ENCODE data around the gene BSCL2. TPM values are rescaled to one million over a fixed set of nuclear protein-coding genes. Genes with fewer than 3 reads are reported as not detected.

BSCL2 gene
- total and polyA plus RNA-seq, 8 donors, result 39.9 to 109 (median 49.5) TPM

- Histone ChIP-seq H3K27ac (no peak overlapping the region), H3K9me3 (no peaks in the 10 kb centered on the region), H3K4me1 (peaks cover 0 to 4% of the 10 kb centered on the region in 2 donors), H3K4me3 (peak overlapping the region in 1 of 2 donors; percentile 13), H3K36me3 (peaks cover 0 to 32% of the 10 kb centered on the region in 2 donors), H3K27me3 (peaks cover 9 to 28% of the 10 kb centered on the region in 2 donors)
- peak; percentile 52 for ATAC-seq
- TF ChIP-seq CTCF (IDR thresholded peaks at IDR 0.05), result no peak
- intact Hi-C loops (cut with DNase I), result no loop called here
- DNase-seq, result peak in 2 of 4 donors; percentile 12 to 75
Measured at GRCh38 chr11:62687508-62688396, 19.5 kb downstream of the BSCL2 start.

GRCh38 chr11:62682518-62682917, 24.7 kb downstream of the BSCL2 start:
- no peak for TF ChIP-seq CTCF (IDR thresholded peaks at IDR 0.05)
- Histone ChIP-seq H3K9me3 (no peaks in the 10 kb centered on the region), H3K4me3 (no peak overlapping the region), H3K36me3 (peaks cover 0 to 5% of the 10 kb centered on the region in 2 donors), H3K4me1 (peaks cover 15 to 25% of the 10 kb centered on the region in 2 donors), H3K27ac (no peak overlapping the region), H3K27me3 (peaks cover 3 to 14% of the 10 kb centered on the region in 2 donors)
- intact Hi-C loops (cut with DNase I), result no loop called here
- DNase-seq (peak in 1 of 4 donors; percentile 19), ATAC-seq (no peak)

- H3K9me3 ChIP-seq, result no peaks in the 10 kb centered on the region
- ATAC-seq (peak; percentile 80), DNase-seq (peak in 1 of 4 donors; percentile 41)
Measured at GRCh38 chr11:62680825-62681240, 26.4 kb downstream of the BSCL2 start.

GRCh38 chr11:62678770-62679696, 28.2 kb downstream of the BSCL2 start, which contains the start of gene UBXN1:
Gene UBXN1 (minus strand): TSS chr11:62679073. CDS start chr11:62678923, 150 bp downstream.
- DNase-seq, result peak; percentile 89 to 95 (median 92)
- Histone ChIP-seq H3K36me3 (peaks cover 0 to 39% of the 10 kb centered on the region in 2 donors), H3K27ac (peak within 1 kb of the TSS; percentile 79 to 94), H3K27me3 (no peaks in the 10 kb centered on the region), H3K9me3 (no peaks in the 10 kb centered on the region), H3K4me1 (peaks cover 15 to 36% of the 10 kb centered on the region in 2 donors), H3K4me3 (peak within 1 kb of the TSS; percentile 92 to 94)
- no peak for TF ChIP-seq CTCF (IDR thresholded peaks at IDR 0.05)
- intact Hi-C loops (cut with DNase I), result no loop called here
- ATAC-seq, result peak; percentile 92

More at GRCh38 chr11:62680825-62681240, 26.4 kb downstream of the BSCL2 start:
- H3K4me1 ChIP-seq, result peaks cover 15 to 36% of the 10 kb centered on the region in 2 donors
- intact Hi-C loops (cut with DNase I), result no loop called here
- peak; percentile 32 to 36 for TF ChIP-seq CTCF (IDR thresholded peaks at IDR 0.05)
- H3K4me3 ChIP-seq, result no peak overlapping the region
- peaks cover 0 to 21% of the 10 kb centered on the region in 2 donors for H3K36me3 ChIP-seq
- H3K27ac ChIP-seq, result peak overlapping the region in 1 of 2 donors; percentile 7
- no peaks in the 10 kb centered on the region for H3K27me3 ChIP-seq
